Loucy (cell line): ENCODE measurements around the gene BTD.
A peak's percentile ranks its signal among the peaks of the same experiment; 100 is the strongest.

Experiments used
- H2AFZ ChIP-seq: fragments of 200-600 bp; sonication (generic); 2 replicates; pipeline ENCODE4 v1.6.0; 2016; ENCODE audit warnings: antibody characterized with exemption, mild to moderate bottlenecking, low read length, moderate library complexity
- H3F3A ChIP-seq: fragments of 200-600 bp; 2 replicates; pipeline ENCODE4 v1.6.0; 2016; ENCODE audit warnings: antibody characterized with exemption, low read depth, mild to moderate bottlenecking
- H3K27me3 ChIP-seq: fragments of 200-600 bp; sonication (generic); 2 replicates; pipeline ENCODE4 v1.6.1; 2014; ENCODE audit warnings: low read length, mild to moderate bottlenecking; ENCODE audit not compliant: insufficient read depth, poor library complexity, severe bottlenecking
- H3K36me3 ChIP-seq: fragments of 200-600 bp; sonication (generic); 2 replicates; pipeline ENCODE4 v1.6.1; 2016; ENCODE audit warnings: low read length; ENCODE audit not compliant: insufficient read depth
- H3K4me1 ChIP-seq: fragments of 200-600 bp; sonication (generic); 2 replicates; pipeline ENCODE4 v1.5.1; 2014; ENCODE audit warnings: low read length, mild to moderate bottlenecking; ENCODE audit not compliant: insufficient read depth, poor library complexity, severe bottlenecking
- H3K4me2 ChIP-seq: fragments of 200-600 bp; sonication (generic); 2 replicates; pipeline ENCODE4 v1.6.0; 2014; ENCODE audit warnings: antibody characterized with exemption, low read length, low read depth, mild to moderate bottlenecking; ENCODE audit not compliant: poor library complexity, severe bottlenecking
- H3K4me3 ChIP-seq: fragments of 200-600 bp; sonication (generic); 2 replicates; pipeline ENCODE4 v1.5.1; 2014; ENCODE audit warnings: low read length, mild to moderate bottlenecking, mixed read lengths; ENCODE audit not compliant: poor library complexity, severe bottlenecking
- H3K79me2 ChIP-seq: fragments of 200-600 bp; sonication (generic); 2 replicates; pipeline ENCODE4 v1.6.1; 2014; ENCODE audit warnings: low read length; ENCODE audit not compliant: insufficient read depth
- H3K9ac ChIP-seq: fragments of 200-600 bp; sonication (generic); 2 replicates; pipeline ENCODE4 v1.6.0; 2014; ENCODE audit warnings: mild to moderate bottlenecking, low read depth, low read length, moderate library complexity; ENCODE audit not compliant: poor library complexity, severe bottlenecking
- H3K9me2 ChIP-seq: fragments of 200-600 bp; sonication (generic); replicated peaks from 2 replicates; pipeline ENCODE4 v1.6.1; 2016; ENCODE audit warnings: low read depth, low read length, mixed read lengths
- H3K9me3 ChIP-seq: fragments of 200-600 bp; sonication (generic); 2 replicates; pipeline ENCODE4 v1.6.1; 2014; ENCODE audit warnings: mild to moderate bottlenecking, antibody characterized with exemption, low read length, low read depth; ENCODE audit not compliant: insufficient read depth
- H4K20me1 ChIP-seq: fragments of 200-600 bp; sonication (generic); 2 replicates; pipeline ENCODE4 v1.6.0; 2014; ENCODE audit warnings: antibody characterized with exemption, low read length, mild to moderate bottlenecking; ENCODE audit not compliant: insufficient read depth, poor library complexity, severe bottlenecking
- EZH2phosphoT487 ChIP-seq: fragments of 200-600 bp; IDR thresholded peaks from 2 replicates; pipeline ENCODE4 v1.6.1; 2018; ENCODE audit warnings: antibody characterized with exemption, mild to moderate bottlenecking, moderate library complexity, borderline replicate concordance
- TF ChIP-seq, protein P1 (sequence below): fragments of 200-600 bp; sonication (generic); conservative IDR thresholded peaks from 2 replicates; pipeline ENCODE4 v1.5.1; 2014; ENCODE audit warnings: mild to moderate bottlenecking, antibody characterized with exemption, low read length

BTD gene, protein sequence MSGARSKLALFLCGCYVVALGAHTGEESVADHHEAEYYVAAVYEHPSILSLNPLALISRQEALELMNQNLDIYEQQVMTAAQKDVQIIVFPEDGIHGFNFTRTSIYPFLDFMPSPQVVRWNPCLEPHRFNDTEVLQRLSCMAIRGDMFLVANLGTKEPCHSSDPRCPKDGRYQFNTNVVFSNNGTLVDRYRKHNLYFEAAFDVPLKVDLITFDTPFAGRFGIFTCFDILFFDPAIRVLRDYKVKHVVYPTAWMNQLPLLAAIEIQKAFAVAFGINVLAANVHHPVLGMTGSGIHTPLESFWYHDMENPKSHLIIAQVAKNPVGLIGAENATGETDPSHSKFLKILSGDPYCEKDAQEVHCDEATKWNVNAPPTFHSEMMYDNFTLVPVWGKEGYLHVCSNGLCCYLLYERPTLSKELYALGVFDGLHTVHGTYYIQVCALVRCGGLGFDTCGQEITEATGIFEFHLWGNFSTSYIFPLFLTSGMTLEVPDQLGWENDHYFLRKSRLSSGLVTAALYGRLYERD

DNA sequence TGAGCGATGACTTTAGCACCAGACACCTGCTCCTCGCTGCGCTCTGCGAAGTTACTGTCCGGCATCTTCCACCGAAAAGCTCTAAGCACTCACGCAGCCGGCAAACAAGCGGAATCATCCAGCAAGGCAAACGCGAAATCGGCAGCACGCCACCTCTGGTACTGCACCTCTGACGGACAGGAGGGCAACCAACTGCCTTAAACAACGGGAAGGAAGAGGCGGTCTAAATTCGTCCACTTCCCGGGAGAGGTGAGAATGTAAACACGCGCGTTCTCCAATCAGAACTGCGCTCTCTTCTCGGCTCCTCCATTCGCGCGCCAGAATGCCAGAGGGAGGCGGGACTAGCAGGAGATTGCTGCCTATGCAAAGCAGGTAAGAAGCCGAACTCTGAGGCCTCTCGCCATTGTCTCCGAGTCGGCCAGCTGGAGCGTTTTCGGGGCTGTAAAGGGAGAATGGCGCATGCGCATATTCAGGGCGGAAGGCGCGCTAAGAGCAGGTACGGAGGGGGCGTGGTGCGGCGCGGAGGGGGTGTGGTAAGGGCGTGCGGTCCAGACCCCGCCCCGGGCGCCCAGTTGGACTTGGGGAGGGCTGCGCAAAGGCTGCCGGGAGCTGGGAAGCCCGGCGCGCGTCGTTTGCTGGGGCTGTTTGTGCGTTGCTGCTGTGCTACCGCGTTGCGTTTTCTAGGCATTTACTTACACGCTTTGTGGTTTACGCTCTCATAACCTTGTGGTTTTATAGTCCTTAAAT lies at the start of gene BTD, which contains the start of gene HACL1:
Gene BTD (plus strand): TSS at position 347 of the 747 bp plus-strand sequence. CDS start 33,695 bp downstream, outside the sequence.
Gene HACL1 (minus strand): TSS at position 171 of the 747 bp plus-strand sequence. CDS start 106 bp downstream, at position 65.
- peak within 1 kb of the TSS; percentile 90 for H2AFZ ChIP-seq
- no peaks in the 10 kb centered on the region for H4K20me1 ChIP-seq
- H3K36me3 ChIP-seq = no peaks in the 10 kb centered on the region; the same call in 1 of the 2 replicates
- no peak for TF ChIP-seq EZH2phosphoT487
- TF ChIP-seq, protein P1, sequence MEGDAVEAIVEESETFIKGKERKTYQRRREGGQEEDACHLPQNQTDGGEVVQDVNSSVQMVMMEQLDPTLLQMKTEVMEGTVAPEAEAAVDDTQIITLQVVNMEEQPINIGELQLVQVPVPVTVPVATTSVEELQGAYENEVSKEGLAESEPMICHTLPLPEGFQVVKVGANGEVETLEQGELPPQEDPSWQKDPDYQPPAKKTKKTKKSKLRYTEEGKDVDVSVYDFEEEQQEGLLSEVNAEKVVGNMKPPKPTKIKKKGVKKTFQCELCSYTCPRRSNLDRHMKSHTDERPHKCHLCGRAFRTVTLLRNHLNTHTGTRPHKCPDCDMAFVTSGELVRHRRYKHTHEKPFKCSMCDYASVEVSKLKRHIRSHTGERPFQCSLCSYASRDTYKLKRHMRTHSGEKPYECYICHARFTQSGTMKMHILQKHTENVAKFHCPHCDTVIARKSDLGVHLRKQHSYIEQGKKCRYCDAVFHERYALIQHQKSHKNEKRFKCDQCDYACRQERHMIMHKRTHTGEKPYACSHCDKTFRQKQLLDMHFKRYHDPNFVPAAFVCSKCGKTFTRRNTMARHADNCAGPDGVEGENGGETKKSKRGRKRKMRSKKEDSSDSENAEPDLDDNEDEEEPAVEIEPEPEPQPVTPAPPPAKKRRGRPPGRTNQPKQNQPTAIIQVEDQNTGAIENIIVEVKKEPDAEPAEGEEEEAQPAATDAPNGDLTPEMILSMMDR = peak; percentile 43
- H3K4me3 ChIP-seq = peak within 1 kb of the TSS; percentile 87
- no peaks in the 10 kb centered on the region for H3K9me2 ChIP-seq
- H3K9ac ChIP-seq = peak within 1 kb of the TSS; percentile 79
- H3K79me2 ChIP-seq = peaks cover 28% of the 10 kb centered on the region
- peak within 1 kb of the TSS; percentile 96 for H3K4me2 ChIP-seq
- H3F3A ChIP-seq = no peaks in the 10 kb centered on the region
- H3K4me1 ChIP-seq = peaks cover 9% of the 10 kb centered on the region
- H3K27me3 ChIP-seq = no peaks in the 10 kb centered on the region
- H3K9me3 ChIP-seq = no peaks in the 10 kb centered on the region

DNA sequence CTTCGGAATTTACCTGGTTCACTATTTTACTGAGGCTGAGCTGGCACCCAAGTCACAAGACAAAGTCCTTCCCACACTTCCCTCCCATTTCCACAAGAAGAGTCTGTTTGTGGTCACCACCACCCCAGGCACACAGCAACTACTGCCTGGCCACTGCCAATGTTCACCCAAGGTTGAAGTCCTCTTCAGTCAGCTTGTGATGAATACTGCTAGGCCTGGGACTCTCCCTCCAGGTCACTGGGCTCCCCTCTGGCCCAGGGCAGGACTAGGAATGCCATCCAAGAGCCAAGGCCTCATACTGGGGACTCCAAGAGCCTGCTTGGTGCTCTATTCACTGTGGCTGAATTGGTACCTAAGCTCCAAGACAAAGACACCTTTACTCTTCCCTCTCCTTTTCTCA lies 49.6 kb upstream of the BTD start:
- H3K79me2 ChIP-seq = no peaks in the 10 kb centered on the region
- no peaks in the 10 kb centered on the region for H3F3A ChIP-seq
- H3K9me2 ChIP-seq = no peaks in the 10 kb centered on the region
- no peak overlapping the region for H3K4me3 ChIP-seq
- no peaks in the 10 kb centered on the region for H3K36me3 ChIP-seq
- no peak overlapping the region for H2AFZ ChIP-seq
- TF ChIP-seq EZH2phosphoT487 = no peak
- TF ChIP-seq, protein P1 = no peak
- no peaks in the 10 kb centered on the region for H4K20me1 ChIP-seq
- H3K27me3 ChIP-seq = no peaks in the 10 kb centered on the region
- no peaks in the 10 kb centered on the region for H3K4me1 ChIP-seq
- H3K9ac ChIP-seq = no peak overlapping the region
- H3K4me2 ChIP-seq = no peak overlapping the region
- no peaks in the 10 kb centered on the region for H3K9me3 ChIP-seq

DNA sequence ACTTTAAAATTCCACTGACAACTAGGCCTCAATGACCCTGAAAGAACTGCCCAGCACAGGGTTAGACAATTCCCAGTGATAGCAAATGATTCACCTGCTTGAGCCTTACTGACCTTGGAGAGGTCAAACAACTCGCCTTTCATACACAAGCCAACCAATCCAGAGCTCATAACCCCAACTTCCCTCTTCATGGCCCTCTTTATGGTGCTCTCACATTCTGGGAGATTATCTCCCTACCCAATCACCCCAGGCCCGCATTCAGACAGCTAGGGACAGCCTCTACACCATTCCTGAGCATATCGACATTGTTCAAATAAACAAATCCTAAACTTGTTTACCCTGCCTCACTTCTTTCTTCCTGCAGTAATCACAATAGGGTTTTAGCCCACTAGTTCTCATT lies 47.8 kb upstream of the BTD start:
- H3K9ac ChIP-seq = no peak overlapping the region
- TF ChIP-seq, protein P1 = no peak
- TF ChIP-seq EZH2phosphoT487 = no peak
- no peaks in the 10 kb centered on the region for H3K36me3 ChIP-seq
- no peaks in the 10 kb centered on the region for H3K27me3 ChIP-seq
- no peaks in the 10 kb centered on the region for H3K79me2 ChIP-seq
- H3K9me2 ChIP-seq = no peaks in the 10 kb centered on the region
- no peak overlapping the region for H3K4me3 ChIP-seq
- H3K9me3 ChIP-seq = no peaks in the 10 kb centered on the region
- no peak overlapping the region for H3K4me2 ChIP-seq
- H4K20me1 ChIP-seq = no peaks in the 10 kb centered on the region
- peaks cover 3% of the 10 kb centered on the region for H3K4me1 ChIP-seq
- no peaks in the 10 kb centered on the region for H3F3A ChIP-seq
- H2AFZ ChIP-seq = no peak overlapping the region
